GM10248 (cell line): ENCODE results near the gene RNF5.
"Not testable (repeated sequence)": the region's sequence is repeated elsewhere in the genome, so short reads cannot be mapped to it uniquely, and the experiment has no call there.

ENCODE experiments used
- CTCF ChIA-PET: fragments of 300-600 bp; sonication (Branson Sonifier 250); formaldehyde crosslinking; extraction: SDS; loops from one replicate; lab custom pipeline; 2021; ENCODE audit warnings: antibody characterized with exemption; lab: Yijun Ruan, JAX
- POLR2A ChIA-PET: fragments of 350-650 bp; sonication (Branson Sonifier 250); formaldehyde crosslinking; extraction: SDS; loops from one replicate; lab custom pipeline; 2020; ENCODE audit warnings: antibody characterized with exemption; lab: Yijun Ruan, JAX
- DNase-seq: peaks from one replicate; pipeline ENCODE4 v3.0.0; 2012; ENCODE audit errors: extremely low spot score
- TF ChIP-seq, protein P1 (sequence below): IDR thresholded peaks from 2 replicates; pipeline ENCODE4 v1.5.1; 2012; ENCODE audit warnings: mild to moderate bottlenecking, low read depth; ENCODE audit errors: extremely low read depth, missing control alignments, control extremely low read depth

Gene RNF5

DNA sequence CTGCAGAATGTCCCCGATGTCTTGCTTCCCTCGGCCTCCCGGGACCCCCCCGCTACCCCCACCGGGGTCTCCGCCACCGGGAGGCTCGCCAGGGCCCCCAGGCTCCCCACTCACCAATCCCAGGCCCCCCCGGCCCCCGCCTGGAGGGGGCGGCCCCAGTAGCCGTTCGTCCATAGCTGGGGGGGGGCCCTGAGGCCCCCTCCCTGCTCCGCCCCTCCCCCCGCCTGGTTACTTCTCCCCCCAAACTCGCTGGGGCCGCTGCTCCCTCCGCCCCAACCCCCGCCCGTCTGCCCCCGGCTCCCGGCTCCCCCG, 11.5 kb downstream of the RNF5 start:
- no peak for DNase-seq
- TF ChIP-seq, protein P1, sequence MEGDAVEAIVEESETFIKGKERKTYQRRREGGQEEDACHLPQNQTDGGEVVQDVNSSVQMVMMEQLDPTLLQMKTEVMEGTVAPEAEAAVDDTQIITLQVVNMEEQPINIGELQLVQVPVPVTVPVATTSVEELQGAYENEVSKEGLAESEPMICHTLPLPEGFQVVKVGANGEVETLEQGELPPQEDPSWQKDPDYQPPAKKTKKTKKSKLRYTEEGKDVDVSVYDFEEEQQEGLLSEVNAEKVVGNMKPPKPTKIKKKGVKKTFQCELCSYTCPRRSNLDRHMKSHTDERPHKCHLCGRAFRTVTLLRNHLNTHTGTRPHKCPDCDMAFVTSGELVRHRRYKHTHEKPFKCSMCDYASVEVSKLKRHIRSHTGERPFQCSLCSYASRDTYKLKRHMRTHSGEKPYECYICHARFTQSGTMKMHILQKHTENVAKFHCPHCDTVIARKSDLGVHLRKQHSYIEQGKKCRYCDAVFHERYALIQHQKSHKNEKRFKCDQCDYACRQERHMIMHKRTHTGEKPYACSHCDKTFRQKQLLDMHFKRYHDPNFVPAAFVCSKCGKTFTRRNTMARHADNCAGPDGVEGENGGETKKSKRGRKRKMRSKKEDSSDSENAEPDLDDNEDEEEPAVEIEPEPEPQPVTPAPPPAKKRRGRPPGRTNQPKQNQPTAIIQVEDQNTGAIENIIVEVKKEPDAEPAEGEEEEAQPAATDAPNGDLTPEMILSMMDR, result no peak
- POLR2A ChIA-PET, result interaction anchor here (0.8 to 0.9 kb wide), 2 partner anchors 11 to 12 kb away, joined by 3 read pairs; no protein-coding TSS in a partner anchor
- CTCF ChIA-PET, result interaction anchor here (1.0 kb wide), 1 partner anchor 11 kb away, joined by 3 read pairs; the partner anchor contains the start of gene RNF5

DNA sequence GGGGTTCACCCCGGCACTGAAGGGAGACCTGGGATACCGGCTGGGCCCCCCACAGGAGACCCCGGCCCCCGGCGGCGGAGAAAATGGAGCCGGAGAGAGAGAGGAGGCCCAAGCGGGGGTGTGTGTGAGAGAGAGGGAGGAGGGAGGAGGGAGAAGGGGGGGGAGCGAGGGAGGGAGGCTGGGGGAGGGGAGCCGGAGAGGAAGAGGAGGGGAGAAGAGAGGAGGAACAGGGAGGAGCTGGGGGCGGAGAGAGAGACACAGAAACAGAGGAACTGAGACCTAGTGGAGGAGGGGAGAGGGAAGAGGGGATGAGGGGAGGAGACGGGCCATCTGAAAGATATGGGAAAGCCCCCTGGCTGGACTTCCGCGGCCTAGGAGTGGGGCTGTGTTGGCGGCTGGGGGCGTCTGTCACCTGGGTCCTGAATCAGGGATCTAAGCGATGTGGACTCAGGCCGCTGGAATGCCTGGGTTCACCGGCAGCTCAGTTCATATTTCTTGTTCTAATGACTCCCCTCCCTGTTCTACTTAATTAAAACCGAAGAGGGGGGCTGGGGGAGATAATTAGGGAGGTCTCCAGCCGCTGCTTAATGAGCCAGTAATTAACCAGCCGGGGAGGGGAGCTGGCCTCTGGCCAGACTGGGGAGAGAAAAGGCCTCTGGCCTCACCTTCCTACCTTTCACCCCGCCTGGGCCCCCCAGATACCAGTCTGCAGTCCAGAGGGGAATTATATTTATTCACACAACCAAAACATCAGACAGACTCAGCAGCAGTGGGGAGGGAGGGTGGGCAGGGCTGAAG, 12.0 kb downstream of the RNF5 start, which contains the start of gene PBX2:
TSS of gene PBX2 (minus strand) at position 149 of the 798 bp plus-strand sequence. CDS start 287 bp downstream, outside the sequence.
- CTCF ChIA-PET, result interaction anchor here (1.0 to 1.1 kb wide), 2 partner anchors 11 to 61 kb away, joined by 3 to 4 read pairs; partner anchors contain the start of genes ATF6B and RNF5
- POLR2A ChIA-PET, result interaction anchor here (0.6 to 0.9 kb wide), 4 partner anchors 11 to 660 kb away, joined by 3 to 5 read pairs (median 3); no protein-coding TSS in a partner anchor
- TF ChIP-seq, protein P1, result no peak
- DNase-seq, result peak; percentile 86

DNA sequence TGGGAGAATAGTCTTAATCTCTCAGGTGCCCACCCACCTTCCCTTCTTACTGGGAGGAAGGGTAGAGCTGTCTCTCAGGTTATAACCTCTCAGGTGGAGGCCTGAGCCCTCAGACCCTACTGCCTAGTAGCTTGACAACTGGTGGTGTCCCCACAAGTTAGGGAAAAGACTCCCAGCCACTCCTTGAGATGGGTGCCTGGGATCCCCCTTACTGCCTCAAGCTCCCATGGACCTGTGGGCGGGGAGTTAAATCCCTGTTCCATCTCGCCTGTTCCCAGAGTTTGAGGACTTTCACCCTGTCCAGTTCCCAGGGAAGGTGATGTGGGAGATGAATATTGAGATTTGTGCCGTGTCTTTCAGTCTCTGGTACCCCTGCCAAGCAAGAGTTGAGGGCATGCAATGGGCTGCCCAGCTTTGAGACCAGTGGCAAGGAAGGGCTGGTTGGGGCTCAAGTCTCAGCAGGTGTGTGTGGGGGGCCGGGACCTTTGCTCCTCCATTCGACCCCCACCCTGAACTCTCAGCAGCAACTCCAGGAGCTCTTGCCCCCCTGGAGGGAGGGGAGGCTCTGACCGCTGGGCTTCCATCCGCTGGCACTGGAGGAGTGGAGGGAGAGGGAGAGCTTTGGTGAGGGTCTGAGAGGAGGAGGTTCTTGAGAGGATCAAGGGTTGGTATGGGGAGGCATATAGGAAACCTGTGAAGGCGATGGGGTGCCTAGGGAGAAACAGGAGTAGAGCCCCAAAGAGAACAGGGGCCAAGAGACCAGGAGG, 12.9 kb downstream of the RNF5 start:
- POLR2A ChIA-PET, result no interaction called here
- no peak for DNase-seq
- TF ChIP-seq, protein P1, result no peak
- CTCF ChIA-PET, result interaction anchor here (1.0 to 1.1 kb wide), 2 partner anchors 12 to 62 kb away, joined by 3 to 4 read pairs; partner anchors contain the start of genes ATF6B and RNF5

DNA sequence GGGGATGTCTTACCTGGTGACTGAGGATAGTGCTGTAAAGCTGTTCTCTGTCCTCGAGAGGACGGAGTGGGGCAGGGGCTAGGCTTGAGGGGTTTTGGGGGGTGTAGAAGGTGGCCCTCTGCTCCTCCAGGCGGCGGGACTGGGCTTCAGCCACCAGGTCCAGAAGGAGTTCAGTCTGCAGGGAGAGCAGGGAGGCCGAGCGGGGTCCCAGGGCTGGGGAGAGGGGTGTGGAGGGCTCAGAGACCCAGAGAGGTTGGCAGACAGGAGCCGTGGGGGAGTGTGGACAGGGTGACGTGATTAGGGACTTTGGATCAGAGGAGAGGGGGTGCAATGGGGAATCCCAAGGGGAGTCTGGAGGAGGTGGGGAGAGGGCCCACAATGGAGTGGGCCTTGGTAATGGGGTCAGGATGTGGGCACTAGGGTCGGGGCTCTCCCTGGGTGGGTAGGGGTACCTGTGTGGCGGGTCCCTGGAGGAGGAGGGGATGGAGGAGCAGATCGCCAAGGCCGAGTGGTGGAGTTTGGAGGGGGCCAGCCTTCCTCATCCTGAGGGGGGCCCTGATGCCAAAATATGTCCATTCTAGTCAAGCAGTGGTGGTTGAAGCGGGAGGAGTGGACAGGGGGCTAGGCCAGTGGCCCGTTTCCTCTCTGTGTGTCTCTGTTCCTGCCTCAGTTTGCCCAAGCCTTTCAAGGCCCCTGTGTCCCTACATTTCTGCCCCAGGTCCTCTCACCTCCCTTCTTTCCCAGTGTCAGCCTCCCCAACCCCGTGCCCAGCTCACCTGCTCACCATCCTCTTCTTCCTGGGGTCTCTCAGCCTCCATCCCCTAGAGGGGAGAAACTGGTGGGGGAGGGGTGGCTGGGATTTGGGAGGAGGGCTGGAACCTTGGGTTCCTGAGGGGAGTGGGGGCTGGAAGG, 13.7 kb downstream of the RNF5 start:
- ChIA-PET CTCF (interaction anchor here (0.8 to 1.0 kb wide), 2 partner anchors 16 to 62 kb away, joined by 3 to 4 read pairs; partner anchors contain the start of genes AGPAT1 and FKBPL), POLR2A (interaction anchor here (1.4 to 1.8 kb wide), 2 partner anchors 10 to 15 kb away, joined by 5 to 9 read pairs; no protein-coding TSS in a partner anchor)
- TF ChIP-seq, protein P1, result no peak
- DNase-seq, result no peak

DNA sequence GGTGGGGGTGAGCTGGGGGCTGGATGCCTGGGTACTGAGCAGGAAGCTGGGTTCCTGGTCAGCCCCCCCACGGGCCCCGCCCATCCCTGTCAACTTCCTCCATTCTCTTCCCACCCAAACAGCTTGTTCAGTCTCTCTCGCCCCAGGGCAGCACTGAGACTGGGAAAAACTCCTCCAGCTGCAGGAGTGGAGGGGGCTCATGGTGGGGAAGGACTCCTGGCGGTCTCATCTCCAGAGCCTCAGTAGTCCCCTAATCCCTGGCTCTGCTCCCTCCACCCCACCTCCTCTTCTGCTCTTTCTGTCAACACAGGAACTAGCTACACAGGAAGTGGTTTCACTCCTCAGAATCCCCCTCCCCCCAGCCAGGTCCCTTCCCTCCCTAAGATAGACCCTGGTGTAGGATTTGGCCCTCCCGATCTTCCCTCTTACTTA, 14.4 kb downstream of the RNF5 start, which contains the start of gene GPSM3:
TSS of gene GPSM3 (minus strand) at position 36 of the 432 bp plus-strand sequence. CDS start 130 bp downstream, outside the sequence.
- no peak for DNase-seq
- ChIA-PET POLR2A (interaction anchor here (1.4 to 1.8 kb wide), 2 partner anchors 11 to 16 kb away, joined by 5 to 9 read pairs; no protein-coding TSS in a partner anchor), CTCF (interaction anchor here (0.8 to 1.0 kb wide), 2 partner anchors 17 to 63 kb away, joined by 3 to 4 read pairs; partner anchors contain the start of genes AGPAT1 and FKBPL)
- TF ChIP-seq, protein P1, result no peak

DNA sequence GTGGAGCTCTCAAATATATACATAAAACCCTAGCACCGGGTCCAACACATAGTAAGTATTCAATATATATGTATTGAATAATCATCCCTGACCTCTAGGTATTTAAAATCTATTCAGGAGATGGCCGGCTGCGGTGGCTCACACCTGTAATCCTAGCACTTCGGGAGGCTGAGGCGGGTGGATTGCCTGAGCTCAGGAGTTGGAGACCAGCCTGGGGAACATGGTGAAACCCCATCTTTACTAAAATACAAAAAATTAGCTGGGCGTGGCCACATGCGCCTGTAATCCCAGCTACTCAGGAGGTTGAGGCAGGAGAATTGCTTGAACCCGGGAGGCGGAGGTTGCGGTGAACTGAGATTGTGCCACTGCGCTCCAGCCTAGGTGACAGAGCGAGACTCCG, 14.9 kb downstream of the RNF5 start:
- ChIA-PET CTCF (interaction anchor here (1.0 to 1.7 kb wide), 2 partner anchors 63 to 74 kb away, joined by 4 read pairs; partner anchors contain the start of gene FKBPL), POLR2A (interaction anchor here (1.4 to 1.8 kb wide), 2 partner anchors 11 to 16 kb away, joined by 5 to 9 read pairs; no protein-coding TSS in a partner anchor)
- DNase-seq, result not testable (repeated sequence)
